H1 (cell line): ENCODE data around the gene ZNF487. TPM values are rescaled to one million over a fixed set of nuclear protein-coding genes. Genes with fewer than 3 reads are reported as not detected.
A peak's percentile ranks its signal among the peaks of the same experiment; 100 is the strongest.

Source experiments
- CTCF ChIA-PET: fragments of 300-600 bp; sonication (Branson Sonifier 250); formaldehyde crosslinking; loops from one replicate; lab custom pipeline; 2021; ENCODE audit not compliant: partially characterized antibody; lab: Charles Lee
- POLR2A ChIA-PET: fragments of 300-600 bp; sonication (Branson Sonifier 250); formaldehyde crosslinking; loops from one replicate; lab custom pipeline; 2021; ENCODE audit warnings: inconsistent platforms; ENCODE audit not compliant: partially characterized antibody; lab: Charles Lee
- DNase-seq, 2 experiments: peaks; one replicate each; pipeline versions ENCODE4 v3.0.0 to v3.0.0-alpha.2; 2010 to 2022; ENCODE audit warnings: low spot score in 2 of 2, low read depth in 1 of 2, mixed read lengths in 1 of 2
- FAIRE-seq: peaks from 2 replicates; lab custom pipeline; 2011; peaks lifted over from hg19 to GRCh38; lab: Jason Lieb, UNC
- H2AFZ ChIP-seq: 2 replicates; pipeline ENCODE4 v1.8.1; 2012; ENCODE audit warnings: low read length, inconsistent platforms
- H2AK5ac ChIP-seq: 2 replicates; pipeline ENCODE4 v1.6.1; 2013; ENCODE audit warnings: low read depth, low read length
- H2BK120ac ChIP-seq: replicated peaks from 2 replicates; pipeline ENCODE3; 2013; ENCODE audit warnings: low read depth, low read length, inconsistent platforms
- H2BK12ac ChIP-seq: 2 replicates; pipeline ENCODE4 v1.6.1; 2013; ENCODE audit warnings: low read depth, low read length
- H2BK15ac ChIP-seq: 2 replicates; pipeline ENCODE4 v1.6.1; 2013; ENCODE audit warnings: low read length
- H2BK20ac ChIP-seq: 2 replicates; pipeline ENCODE4 v1.6.1; 2013; ENCODE audit warnings: low read length
- H2BK5ac ChIP-seq: 2 replicates; pipeline ENCODE4 v1.6.1; 2013; ENCODE audit warnings: low read depth, low read length
- H3K14ac ChIP-seq: 2 replicates; pipeline ENCODE4 v1.6.1; 2013; ENCODE audit warnings: inconsistent platforms; ENCODE audit not compliant: insufficient read length
- H3K18ac ChIP-seq: 2 replicates; pipeline ENCODE4 v1.6.1; 2013; ENCODE audit warnings: low read length; ENCODE audit errors: extremely low read depth
- H3K23ac ChIP-seq: 2 replicates; pipeline ENCODE4 v1.6.1; 2013; ENCODE audit warnings: inconsistent platforms; ENCODE audit not compliant: insufficient read length
- H3K23me2 ChIP-seq: 2 replicates; pipeline ENCODE4 v1.6.1; 2013; ENCODE audit warnings: low read depth, low read length
- H3K27ac ChIP-seq: 2 replicates; pipeline ENCODE4 v1.6.1; 2011; ENCODE audit warnings: low read depth, low read length, inconsistent platforms
- H3K27me3 ChIP-seq, 4 experiments: replicated peaks in 1 of 4; 1 replicate in 1 of 4; 2 replicates in 3 of 4; pipeline versions ENCODE4 v1.6.1 to v1.8.1; 2011 to 2013; ENCODE audit warnings: low read length in 3 of 4, mild to moderate bottlenecking in 3 of 4, inconsistent platforms in 2 of 4, mixed read lengths in 2 of 4, moderate library complexity in 1 of 4; ENCODE audit not compliant: control insufficient read depth in 3 of 4, insufficient read depth in 3 of 4; ENCODE audit errors: extremely low read depth in 1 of 4
- H3K36me3 ChIP-seq, 4 experiments: 2 replicates each; pipeline versions ENCODE4 v1.6.1 to v1.8.1; 2011 to 2013; ENCODE audit warnings: mild to moderate bottlenecking in 4 of 4, low read length in 3 of 4, moderate library complexity in 2 of 4, control low read depth in 1 of 4, inconsistent platforms in 1 of 4; ENCODE audit not compliant: insufficient read depth in 4 of 4, control insufficient read depth in 2 of 4
- H3K4ac ChIP-seq: replicated peaks from 2 replicates; pipeline ENCODE3; 2013; ENCODE audit warnings: low read length, low read depth, mixed read lengths, inconsistent platforms; ENCODE audit not compliant: insufficient read length
- H3K4me1 ChIP-seq, 4 experiments: replicated peaks in 1 of 4; 1 replicate in 1 of 4; 2 replicates in 3 of 4; pipeline versions ENCODE4 v1.6.1 to v1.8.1; 2011 to 2013; ENCODE audit warnings: low read length in 3 of 4, inconsistent platforms in 2 of 4, mixed read lengths in 1 of 4; ENCODE audit not compliant: insufficient read depth in 4 of 4, control insufficient read depth in 3 of 4
- H3K4me2 ChIP-seq, 2 experiments: 2 replicates each; pipeline versions ENCODE4 v1.6.1 to v1.8.1; 2011 to 2013; ENCODE audit warnings: low read depth in 2 of 2, low read length in 2 of 2, control low read depth in 1 of 2, inconsistent platforms in 1 of 2, mild to moderate bottlenecking in 1 of 2; ENCODE audit not compliant: insufficient read depth in 1 of 2
- H3K4me3 ChIP-seq, 4 experiments: fragments of 200-600, 300-600 bp in 1 of 4; sonication (generic), shearing (Covaris generic), sonication (Bioruptor Twin) in 1 of 4; 2 replicates each; pipeline versions ENCODE4 v1.5.1 to v1.8.1; 2011 to 2016; ENCODE audit warnings: low read length in 4 of 4, low read depth in 3 of 4, control low read depth in 2 of 4, inconsistent platforms in 2 of 4, mild to moderate bottlenecking in 2 of 4, mixed read lengths in 1 of 4, moderate library complexity in 1 of 4; ENCODE audit not compliant: insufficient read depth in 2 of 4; ENCODE audit errors: extremely low read depth in 1 of 4
- H3K56ac ChIP-seq: replicated peaks from 2 replicates; pipeline ENCODE3; 2013; ENCODE audit warnings: low read depth, mild to moderate bottlenecking, mixed read lengths, low read length, inconsistent platforms; ENCODE audit not compliant: insufficient read length
- H3K79me1 ChIP-seq: 2 replicates; pipeline ENCODE4 v1.6.1; 2013; ENCODE audit warnings: low read depth, low read length, control low read depth
- H3K79me2 ChIP-seq, 2 experiments: 2 replicates each; pipeline versions ENCODE4 v1.6.1 to v1.8.1; 2012 to 2013; ENCODE audit warnings: low read length in 2 of 2, mild to moderate bottlenecking in 2 of 2, inconsistent platforms in 1 of 2; ENCODE audit not compliant: insufficient read depth in 2 of 2, control insufficient read depth in 1 of 2
- H3K9ac ChIP-seq, 4 experiments: replicated peaks in 1 of 4; 1 replicate in 1 of 4; 2 replicates in 3 of 4; pipeline versions ENCODE4 v1.6.1 to v1.8.1; 2011 to 2013; ENCODE audit warnings: low read depth in 3 of 4, low read length in 3 of 4, control low read depth in 2 of 4, mild to moderate bottlenecking in 2 of 4, moderate library complexity in 2 of 4, inconsistent platforms in 1 of 4; ENCODE audit errors: extremely low read depth in 1 of 4
- H3K9me3 ChIP-seq, 2 experiments: 2 replicates each; pipeline versions ENCODE4 v1.6.1 to v1.8.1; 2012 to 2013; ENCODE audit warnings: mild to moderate bottlenecking in 2 of 2, moderate library complexity in 2 of 2, control low read depth in 1 of 2, inconsistent platforms in 1 of 2, low read depth in 1 of 2, low read length in 1 of 2, mixed read lengths in 1 of 2; ENCODE audit not compliant: insufficient read depth in 2 of 2
- H4K20me1 ChIP-seq, 2 experiments: replicated peaks in 1 of 2; 2 replicates each; pipeline versions ENCODE3 to v1.8.1; 2011 to 2013; ENCODE audit warnings: inconsistent platforms in 2 of 2, low read length in 2 of 2, mild to moderate bottlenecking in 1 of 2; ENCODE audit not compliant: insufficient read depth in 2 of 2, control insufficient read depth in 1 of 2
- H4K5ac ChIP-seq: 2 replicates; pipeline ENCODE4 v1.6.1; 2013; ENCODE audit warnings: low read length, low read depth, mixed read lengths, inconsistent platforms; ENCODE audit not compliant: insufficient read length
- H4K8ac ChIP-seq: 2 replicates; pipeline ENCODE4 v1.8.0; 2013; ENCODE audit warnings: mild to moderate bottlenecking, moderate library complexity, low read length, inconsistent platforms; ENCODE audit not compliant: insufficient read depth; ENCODE audit errors: extremely low read depth
- H4K91ac ChIP-seq: replicated peaks from 2 replicates; pipeline ENCODE3; 2013; ENCODE audit warnings: low read length, mixed read lengths, inconsistent platforms; ENCODE audit not compliant: insufficient read length
- CEBPB ChIP-seq: IDR thresholded peaks from 2 replicates; pipeline ENCODE4 v1.6.1; 2012; ENCODE audit warnings: low read depth, low read length
- CTCF ChIP-seq, 3 experiments: IDR thresholded peaks; 1 replicate in 2 of 3; 2 replicates in 1 of 3; pipeline versions ENCODE4 v1.5.1 to v1.6.1; 2011; ENCODE audit warnings: low read length in 3 of 3, mild to moderate bottlenecking in 3 of 3, inconsistent platforms in 2 of 3, low read depth in 1 of 3, moderate library complexity in 1 of 3; ENCODE audit not compliant: insufficient read depth in 1 of 3; ENCODE audit errors: control extremely low read depth in 1 of 3
- FOSL1 ChIP-seq: IDR thresholded peaks from 2 replicates; pipeline ENCODE4 v1.6.1; 2011; ENCODE audit warnings: mild to moderate bottlenecking, low read depth, low read length, moderate library complexity; ENCODE audit not compliant: insufficient read depth
- KDM5A ChIP-seq: fragments of 200-600 bp; IDR thresholded peaks from 2 replicates; pipeline ENCODE4 v1.7.1; 2012; ENCODE audit warnings: mild to moderate bottlenecking, low read length, inconsistent platforms, mixed read lengths
- POU5F1 ChIP-seq: IDR thresholded peaks from 2 replicates; pipeline ENCODE4 v1.6.1; 2011; ENCODE audit warnings: low read depth, mild to moderate bottlenecking, low read length, moderate library complexity
- RAD21 ChIP-seq, 2 experiments: IDR thresholded peaks in 1 of 2; conservative IDR thresholded peaks in 1 of 2; 2 replicates each; pipeline ENCODE4 v1.6.1; 2011; ENCODE audit warnings: low read depth in 2 of 2, low read length in 2 of 2, improper control_type of control experiment in 1 of 2, inconsistent platforms in 1 of 2, mild to moderate bottlenecking in 1 of 2, moderate library complexity in 1 of 2
- SIN3A ChIP-seq, 2 experiments: IDR thresholded peaks in 1 of 2; conservative IDR thresholded peaks in 1 of 2; 2 replicates each; pipeline ENCODE4 v1.6.1; 2011 to 2012; ENCODE audit warnings: low read length in 2 of 2, improper control_type of control experiment in 1 of 2, low read depth in 1 of 2, mild to moderate bottlenecking in 1 of 2
- WGBS, 2 experiments: shearing (Covaris generic) in 1 of 2; methylation state at CpG; one replicate each; pipeline versions ENCODE4 v1.1.6 to v1.1.7; 2013 to 2015; ENCODE audit warnings: low lambda C conversion rate in 2 of 2, mixed read lengths in 2 of 2, inconsistent platforms in 1 of 2, low coverage in 1 of 2, missing lambda C conversion rate in 1 of 2; ENCODE audit not compliant: insufficient replicate concordance in 2 of 2, insufficient coverage in 1 of 2, insufficient read length in 1 of 2; ENCODE audit errors: extremely low coverage in 1 of 2, missing lambda C conversion rate in 1 of 2; 5-methylcytosine and 5-hydroxymethylcytosine counted together
- polyA plus RNA-seq, 7 experiments: library from polyadenylated mRNA; depleted of rRNA in 3 of 7; stranded (reverse) in 5 of 7; unstranded in 2 of 7; fragments of >200 nt in 5 of 7; fragments of 200-250 nt in 2 of 7; gene quantifications; 1 replicate in 5 of 7; 2 replicates in 1 of 7; 4 replicates in 1 of 7; pipeline versions ENCODE4 v1.2.1 to v1.2.3, GENCODE V29; 2011 to 2013; ENCODE audit warnings: missing spikeins in 2 of 7, mixed read lengths in 2 of 7
- total RNA-seq: library from RNA; stranded (reverse); fragmentation: NEBNext Ultra II Directional; extraction: Animal tissue kit (Norgen Biotek cat#: 25700); gene quantifications from 2 replicates; pipeline ENCODE4 v1.2.1, GENCODE V29; 2021

The ZNF487 gene
- total and polyA plus RNA-seq, 2 of the 8 experiments (the other 6 are each of a cell fraction or from before 2014, with no cell fraction given): 1.9 to 2.5 TPM

GRCh38 chr10:43390759-43391158, 46.2 kb upstream of the ZNF487 start:
- POLR2A ChIA-PET: interaction anchor here (0.7 to 2.3 kb wide), 15 partner anchors 10 to 97 kb away, joined by 3 to 21 read pairs (median 4); partner anchors contain the start of gene HNRNPF
- WGBS, 2 experiments: 90% methylated on average over 7 of the region's 7 CpGs; no CpG with 5 or more reads in 1 of the 2 experiments
- H4K8ac ChIP-seq: no peak overlapping the region
- peaks cover 52 to 60% of the 10 kb centered on the region in 2 experiments for H4K20me1 ChIP-seq
- no peak overlapping the region for H3K14ac ChIP-seq
- peaks cover 0 to 6% (median 4%) of the 10 kb centered on the region in 4 experiments; a peak in 6 of 7 replicates for H3K4me1 ChIP-seq
- CTCF ChIA-PET: interaction anchor here (0.6 to 2.6 kb wide), 10 partner anchors 10 to 201 kb away, joined by 3 to 14 read pairs (median 4); partner anchors contain the start of gene ZNF487
- H3K9me3 ChIP-seq: no peaks in the 10 kb centered on the region
- DNase-seq (no peak), FAIRE-seq (no peak)
- H3K23me2 ChIP-seq: peaks cover 4% of the 10 kb centered on the region; the same call in 1 of the 2 replicates
- no peak overlapping the region for H3K4me3 ChIP-seq
- H3K23ac ChIP-seq: no peak overlapping the region
- no peak overlapping the region for H2BK5ac ChIP-seq
- no peak overlapping the region for H2BK20ac ChIP-seq
- no peak overlapping the region for H3K56ac ChIP-seq
- no peak overlapping the region for H3K4ac ChIP-seq
- peaks cover 38 to 79% of the 10 kb centered on the region in 2 experiments for H3K79me2 ChIP-seq
- no peak overlapping the region for H2AK5ac ChIP-seq
- peaks cover 48 to 94% (median 81%) of the 10 kb centered on the region in 4 experiments for H3K36me3 ChIP-seq
- H2AFZ ChIP-seq: no peak overlapping the region
- H4K91ac ChIP-seq: no peak overlapping the region
- peaks cover 22% of the 10 kb centered on the region for H3K79me1 ChIP-seq
- H3K18ac ChIP-seq: no peak overlapping the region
- no peak overlapping the region for H2BK15ac ChIP-seq
- H2BK12ac ChIP-seq: no peak overlapping the region
- H3K27me3 ChIP-seq: no peaks in the 10 kb centered on the region
- no peak overlapping the region for H3K9ac ChIP-seq
- H2BK120ac ChIP-seq: no peak overlapping the region
- no peak overlapping the region for H3K4me2 ChIP-seq
- no peak overlapping the region for H4K5ac ChIP-seq
- no peak overlapping the region for H3K27ac ChIP-seq
- TF ChIP-seq RAD21 (IDR thresholded peaks at IDR 0.05 in 1 of 2, conservative IDR thresholded peaks at IDR 0.05 in 1 of 2; ENCODE audit: low read depth in 2 of 2, low read length in 2 of 2) (peak; percentile 69 to 78), CTCF (IDR thresholded peaks at IDR 0.05; ENCODE audit: control extremely low read depth in 1 of 3, insufficient read depth in 1 of 3, low read depth in 1 of 3, low read length in 3 of 3) (peak; percentile 62 to 77 (median 65)), FOSL1 (no peak), SIN3A (conservative IDR thresholded peaks at IDR 0.05 in 1 of 2, IDR thresholded peaks at IDR 0.05 in 1 of 2; ENCODE audit: low read depth in 1 of 2, low read length in 2 of 2) (no peak; a peak in 1 of 4 replicates), CEBPB (peak; percentile 71; the same call in 1 of the 2 replicates), POU5F1 (no peak), KDM5A (no peak)
